Progenitor cell of endocrine pancreas (in vitro differentiated cells): Measurements from ENCODE around the gene STAC. TPM values are rescaled to one million over a fixed set of nuclear protein-coding genes. Genes with fewer than 3 reads are reported as not detected.

ENCODE experiments used
- DNase-seq: peaks from one replicate; pipeline ENCODE4 v3.0.0; 2021; ENCODE audit warnings: low spot score; ENCODE audit not compliant: unreplicated experiment
- H3K27ac Mint-ChIP-seq: 2 replicates; pipeline ENCODE4 v1.8.0; 2021; ENCODE audit warnings: mild to moderate bottlenecking, moderate library complexity, mixed read lengths
- H3K27me3 Mint-ChIP-seq: 2 replicates; pipeline ENCODE4 v1.8.0; 2021; ENCODE audit warnings: mixed read lengths
- H3K36me3 Mint-ChIP-seq: 2 replicates; pipeline ENCODE4 v1.8.0; 2022; ENCODE audit warnings: mixed read lengths; ENCODE audit not compliant: insufficient read depth
- H3K4me1 Mint-ChIP-seq: 2 replicates; pipeline ENCODE4 v1.8.0; 2021; ENCODE audit warnings: low read depth, mixed read lengths
- H3K4me3 Mint-ChIP-seq: 2 replicates; pipeline ENCODE4 v1.8.0; 2021; ENCODE audit warnings: low read depth, mild to moderate bottlenecking, moderate library complexity, mixed read lengths
- H3K9me3 Mint-ChIP-seq: 2 replicates; pipeline ENCODE4 v1.8.0; 2021; ENCODE audit warnings: low read depth, mixed read lengths
- CTCF ChIP-seq: fragments of 200-600 bp; sonication (generic); IDR thresholded peaks from one replicate; pipeline ENCODE4 v1.5.0; 2021; ENCODE audit warnings: antibody characterized with exemption, mild to moderate bottlenecking; ENCODE audit not compliant: unreplicated experiment
- total RNA-seq: library from RNA; stranded (reverse); gene quantifications from 2 replicates; pipeline ENCODE4 v1.2.1, GENCODE V29; 2021

STAC gene
- total RNA-seq, 1 donor from 2014 or later, result 1.2 TPM

GRCh38 chr3:36512555-36512954 lies 132.3 kb downstream of the STAC start:
- Mint-ChIP-seq H3K4me1 (no peaks in the 10 kb centered on the region), H3K9me3 (peaks cover 9% of the 10 kb centered on the region), H3K27ac (no peak overlapping the region), H3K27me3 (peaks cover 3% of the 10 kb centered on the region), H3K4me3 (no peak overlapping the region), H3K36me3 (peaks cover 1% of the 10 kb centered on the region)
- no peak for DNase-seq
- no peak for TF ChIP-seq CTCF

- Mint-ChIP-seq H3K27ac (no peak overlapping the region), H3K4me1 (peaks cover 3% of the 10 kb centered on the region), H3K9me3 (peaks cover 4% of the 10 kb centered on the region), H3K4me3 (no peak overlapping the region), H3K27me3 (peaks cover 6% of the 10 kb centered on the region), H3K36me3 (peaks cover under 1% of the 10 kb centered on the region)
- TF ChIP-seq CTCF, result no peak
- DNase-seq, result no peak
These were observed 133.9 kb downstream of the STAC start for GRCh38 chr3:36514171-36514570.

GRCh38 chr3:36519682-36520081 lies 139.4 kb downstream of the STAC start:
- Mint-ChIP-seq H3K4me3 (no peak overlapping the region), H3K9me3 (no peaks in the 10 kb centered on the region), H3K4me1 (peaks cover 3% of the 10 kb centered on the region), H3K27me3 (peaks cover 8% of the 10 kb centered on the region), H3K36me3 (no peaks in the 10 kb centered on the region), H3K27ac (no peak overlapping the region)
- TF ChIP-seq CTCF, result no peak
- DNase-seq, result no peak

GRCh38 chr3:36520241-36521006 lies 140.1 kb downstream of the STAC start:
- Mint-ChIP-seq H3K27me3 (peaks cover 8% of the 10 kb centered on the region), H3K4me1 (peaks cover 3% of the 10 kb centered on the region), H3K27ac (no peak overlapping the region), H3K4me3 (no peak overlapping the region), H3K9me3 (no peaks in the 10 kb centered on the region), H3K36me3 (no peaks in the 10 kb centered on the region)
- DNase-seq, result no peak
- no peak for TF ChIP-seq CTCF

- Mint-ChIP-seq H3K27ac (no peak overlapping the region), H3K36me3 (no peaks in the 10 kb centered on the region), H3K9me3 (no peaks in the 10 kb centered on the region), H3K4me3 (no peak overlapping the region), H3K4me1 (peaks cover 3% of the 10 kb centered on the region), H3K27me3 (peaks cover 8% of the 10 kb centered on the region)
- no peak for DNase-seq
- TF ChIP-seq CTCF, result no peak
These were observed 140.7 kb downstream of the STAC start for GRCh38 chr3:36521007-36521379.
